CD4-positive, alpha-beta T cell treated with Interferon gamma for 1 hour (primary cell): ENCODE data around the gene KRT7.
"Not testable (repeated sequence)": the region's sequence is repeated elsewhere in the genome, so short reads cannot be mapped to it uniquely, and the experiment has no call there.

ENCODE experiments used
- DNase-seq: peaks from one replicate; pipeline ENCODE4 v3.0.0-alpha.2; 2020

Gene KRT7

DNA sequence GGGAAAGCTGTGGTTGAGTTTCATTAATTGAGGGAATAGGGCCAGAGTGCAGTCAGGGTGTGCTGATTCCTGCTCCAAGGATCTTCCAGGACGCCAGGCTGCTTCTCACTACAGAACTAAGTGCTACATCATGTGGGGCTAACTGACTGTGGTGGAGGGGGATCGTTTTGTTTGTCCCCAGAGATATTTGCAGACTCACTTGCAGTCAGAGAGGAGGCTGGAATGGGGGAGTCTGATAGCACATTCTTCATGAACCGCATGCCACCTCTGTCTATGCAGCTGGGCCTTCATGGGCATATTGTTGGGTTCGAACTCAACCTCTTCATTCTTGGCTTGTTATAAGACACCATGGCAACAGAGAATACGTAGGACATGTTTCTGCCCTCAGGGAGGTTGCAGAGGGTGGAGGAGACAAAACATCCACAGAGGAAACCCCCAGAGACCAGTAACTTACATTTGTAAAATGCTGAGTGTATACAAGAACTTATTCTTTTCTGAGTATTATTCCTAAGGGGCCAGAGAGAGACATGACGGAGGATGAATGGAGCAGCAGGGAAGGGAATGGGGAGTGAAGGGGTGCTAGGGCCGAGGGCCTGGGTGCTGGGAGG, 13.0 kb downstream of the KRT7 start:
- no peak for DNase-seq

DNA sequence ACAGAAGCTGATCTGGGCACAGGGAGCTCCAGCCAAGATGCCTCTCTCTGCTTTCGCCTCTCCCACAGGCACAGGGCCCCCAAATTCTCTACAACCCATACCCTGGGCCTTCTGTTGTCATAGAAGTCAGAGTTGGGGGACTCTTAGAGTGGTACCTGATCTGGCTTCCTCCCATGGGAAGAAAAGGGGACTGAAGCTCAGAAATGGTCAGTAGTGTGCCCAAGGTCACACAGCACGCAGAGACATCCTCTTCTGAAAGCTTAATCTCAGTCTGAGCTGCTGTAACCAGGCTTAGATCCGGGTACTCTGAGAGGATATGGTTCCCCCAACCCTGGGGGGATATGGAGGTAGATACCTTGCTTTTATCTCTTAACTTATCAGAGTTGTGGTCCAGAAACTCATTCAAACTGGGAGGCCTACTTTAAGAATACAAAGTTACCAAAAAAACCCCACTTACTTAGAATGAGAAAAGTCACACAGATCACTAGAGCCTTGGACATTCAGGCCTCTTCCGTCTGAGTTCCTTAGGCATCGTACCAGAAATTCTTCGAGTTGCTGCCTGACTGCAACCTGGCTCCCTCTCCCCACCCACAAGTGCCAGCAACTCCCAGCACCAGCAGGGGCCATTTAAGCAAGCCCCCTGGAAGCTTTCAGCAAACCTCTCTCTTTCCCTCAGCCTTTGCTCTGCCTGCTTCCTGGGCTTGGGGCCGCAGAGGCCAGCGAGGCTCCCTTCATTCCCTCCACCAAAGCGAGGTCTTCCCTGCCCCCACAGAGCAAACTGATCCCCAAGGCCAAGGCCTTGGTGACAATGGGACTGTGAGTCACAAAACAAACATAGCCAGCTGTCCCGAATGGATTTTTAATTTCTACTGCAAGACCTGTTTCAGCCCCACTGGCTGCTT, 13.9 kb downstream of the KRT7 start:
- no peak for DNase-seq

DNA sequence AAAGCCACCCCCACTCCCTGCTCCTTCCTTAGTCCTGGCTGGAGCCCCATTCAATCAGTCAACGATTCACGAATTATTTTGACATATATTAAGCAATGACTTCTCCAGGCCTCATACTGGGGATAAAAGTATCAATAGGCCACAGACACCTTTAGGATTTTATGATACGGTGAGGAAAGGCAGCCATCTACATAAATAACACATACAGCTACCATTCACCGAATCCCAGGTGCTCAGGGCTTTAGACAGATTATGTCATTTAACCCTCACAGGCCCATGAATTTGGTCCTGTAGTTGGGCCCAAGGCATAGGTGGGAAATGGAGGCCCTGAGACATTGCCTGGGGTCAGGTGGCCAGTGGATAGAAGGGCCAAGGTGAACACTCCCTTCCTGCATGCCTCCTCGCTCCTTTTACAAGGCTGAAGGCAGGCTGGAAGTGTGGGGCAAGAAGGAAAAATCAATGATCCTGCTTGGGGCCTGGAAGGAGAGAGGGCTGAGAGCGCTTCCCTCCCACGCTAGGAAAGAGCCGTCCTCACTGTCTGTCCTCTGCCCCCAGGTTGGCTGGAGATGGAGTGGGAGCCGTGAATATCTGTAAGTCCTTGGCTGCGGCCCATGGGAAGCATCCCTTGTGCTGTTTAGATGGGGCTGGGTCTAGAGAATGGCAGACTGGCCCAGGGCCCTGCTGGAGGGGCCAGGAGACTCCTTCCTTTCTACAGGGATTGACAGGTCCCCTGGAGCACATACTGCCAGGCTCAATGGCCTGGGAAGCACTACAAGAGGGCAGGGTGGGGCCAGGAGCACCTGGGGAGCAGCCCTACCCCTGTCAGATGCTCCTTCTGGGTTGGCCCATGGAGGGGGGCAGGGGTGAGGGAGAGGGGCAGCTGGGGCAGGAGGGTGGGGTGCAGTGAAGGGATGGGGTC, 14.8 kb downstream of the KRT7 start:
- no peak for DNase-seq

DNA sequence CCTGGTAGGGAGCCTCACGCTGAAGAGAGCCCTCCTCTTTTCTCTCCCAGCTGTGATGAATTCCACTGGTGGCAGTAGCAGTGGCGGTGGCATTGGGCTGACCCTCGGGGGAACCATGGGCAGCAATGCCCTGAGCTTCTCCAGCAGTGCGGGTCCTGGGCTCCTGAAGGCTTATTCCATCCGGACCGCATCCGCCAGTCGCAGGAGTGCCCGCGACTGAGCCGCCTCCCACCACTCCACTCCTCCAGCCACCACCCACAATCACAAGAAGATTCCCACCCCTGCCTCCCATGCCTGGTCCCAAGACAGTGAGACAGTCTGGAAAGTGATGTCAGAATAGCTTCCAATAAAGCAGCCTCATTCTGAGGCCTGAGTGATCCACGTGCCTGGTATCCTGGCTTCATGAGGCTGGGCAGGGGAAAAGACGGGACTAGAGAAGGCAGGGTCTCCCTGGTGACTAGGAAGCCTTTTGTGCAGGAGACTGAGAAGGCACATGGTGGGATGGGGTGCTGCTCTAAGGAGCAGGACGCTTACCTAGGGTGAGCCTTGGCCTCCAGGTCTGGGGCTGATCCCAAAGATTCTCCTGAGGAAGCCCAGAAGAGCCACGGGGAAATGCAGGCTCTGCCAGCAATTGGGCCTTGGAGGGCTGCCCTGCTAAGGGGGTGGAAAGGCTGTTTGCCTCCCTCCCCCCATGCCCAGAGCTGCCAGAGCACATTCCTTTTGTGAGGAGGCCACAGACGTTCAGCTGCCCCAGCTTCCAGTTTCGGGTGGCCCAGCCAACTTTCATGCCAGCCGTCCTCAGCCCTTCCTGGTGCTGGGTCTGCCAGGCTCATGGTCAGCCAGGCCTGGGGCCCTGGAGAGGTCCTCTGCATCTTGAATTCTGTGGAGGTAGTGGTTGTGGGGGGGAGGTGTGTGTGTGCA, 15.8 kb downstream of the KRT7 start:
- DNase-seq: no peak

DNA sequence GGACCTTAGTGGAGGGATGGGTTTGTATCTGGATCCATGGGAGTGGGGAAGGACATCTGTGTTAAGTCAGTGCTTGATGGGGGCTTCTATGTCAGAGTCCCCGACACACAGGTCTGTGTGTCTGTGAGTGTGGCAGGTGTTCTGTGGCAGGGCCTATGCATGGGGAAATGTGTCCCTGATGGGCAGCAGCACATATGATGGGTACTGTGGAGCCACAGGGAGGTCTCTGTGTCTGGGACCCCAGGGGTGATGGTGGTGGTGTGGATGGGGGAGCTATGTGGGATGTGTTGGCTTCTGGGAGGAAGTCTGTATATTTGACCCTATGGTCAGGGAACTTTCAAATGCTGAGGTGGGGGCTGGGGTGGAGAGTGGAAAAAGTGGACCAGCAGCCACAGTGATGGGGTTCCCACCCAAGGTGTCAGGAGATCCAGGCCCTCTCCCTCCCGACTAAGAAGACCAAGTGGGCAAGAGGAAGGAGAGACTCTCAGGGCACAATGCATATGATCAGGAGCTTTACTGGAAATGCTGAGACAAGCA, 16.5 kb downstream of the KRT7 start:
- no peak for DNase-seq

DNA sequence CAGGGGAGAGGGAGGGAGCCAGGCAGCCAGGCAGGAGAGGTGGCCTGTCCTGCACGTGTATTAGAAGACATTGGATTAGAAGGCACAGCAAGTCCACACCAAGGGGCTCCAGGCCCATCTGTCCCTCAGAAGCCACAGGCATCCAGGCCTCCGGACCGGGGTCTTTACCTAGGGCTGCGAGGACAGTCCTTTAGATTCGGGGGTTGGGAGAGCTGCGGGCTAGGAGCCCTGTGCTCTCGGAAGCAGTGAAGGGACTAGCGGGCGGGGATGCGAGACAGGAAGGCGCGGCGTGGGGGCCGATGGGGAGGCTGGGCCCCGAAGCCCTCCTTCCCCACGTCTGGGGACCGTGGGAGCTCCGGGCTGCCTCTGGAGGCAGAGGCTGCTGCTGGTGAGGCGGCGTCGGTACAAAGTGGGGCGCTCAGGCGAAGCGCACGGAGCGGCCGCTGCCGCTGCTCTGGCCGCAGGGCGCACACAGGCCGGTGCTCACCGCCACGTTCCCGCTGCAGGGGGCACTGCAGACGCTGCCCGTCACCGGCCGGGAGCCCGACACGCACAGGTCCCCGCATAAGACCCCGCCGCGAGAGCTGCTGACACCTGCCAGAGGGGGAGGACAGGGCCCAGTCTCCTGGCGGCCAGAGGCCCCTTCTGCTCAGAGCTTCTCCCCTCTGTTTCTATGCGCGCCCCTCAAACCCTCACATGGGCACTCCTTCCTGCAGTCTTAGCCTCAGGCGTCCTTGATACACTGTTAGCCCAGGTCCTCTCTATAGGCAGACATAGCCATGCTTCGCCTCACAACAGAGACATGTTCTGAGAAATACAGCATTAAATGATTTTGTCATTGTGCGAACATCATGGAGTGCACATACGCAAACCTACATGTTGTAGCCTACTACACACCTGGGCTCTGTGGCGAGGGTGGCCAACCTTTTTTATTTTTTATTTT, 17.3 kb downstream of the KRT7 start:
- DNase-seq: no peak

DNA sequence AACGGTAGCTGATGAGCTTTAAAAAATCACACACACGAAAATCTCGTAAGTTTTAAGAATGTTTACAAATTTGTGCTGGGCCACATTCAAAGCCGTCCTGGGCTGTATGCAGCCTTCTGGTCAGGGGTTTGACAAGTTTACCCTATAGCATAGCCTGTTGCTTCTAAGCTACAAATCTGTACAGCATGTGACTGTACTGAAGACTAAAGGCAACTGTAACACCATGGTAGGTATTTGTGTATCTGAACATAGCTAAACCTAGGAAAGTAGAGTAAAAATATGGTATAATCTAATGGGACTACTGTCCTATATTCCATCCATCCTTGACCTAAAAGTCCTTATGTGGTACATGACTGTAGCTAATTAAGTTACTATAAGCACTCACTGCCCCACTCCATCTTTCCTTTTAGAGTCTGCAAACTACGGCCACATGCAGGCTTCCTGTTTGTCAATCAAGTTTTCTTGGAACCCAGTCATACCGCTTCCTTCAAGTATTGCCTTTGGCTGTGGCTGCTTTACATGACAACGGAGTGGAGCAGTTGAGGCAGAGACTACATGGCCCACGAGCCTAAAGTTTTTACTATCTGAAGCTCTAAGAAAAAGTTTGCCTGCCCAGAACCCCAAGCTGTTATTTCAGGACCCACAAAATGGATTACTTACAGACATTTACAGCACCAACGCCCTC, 18.5 kb downstream of the KRT7 start:
- no peak for DNase-seq

DNA sequence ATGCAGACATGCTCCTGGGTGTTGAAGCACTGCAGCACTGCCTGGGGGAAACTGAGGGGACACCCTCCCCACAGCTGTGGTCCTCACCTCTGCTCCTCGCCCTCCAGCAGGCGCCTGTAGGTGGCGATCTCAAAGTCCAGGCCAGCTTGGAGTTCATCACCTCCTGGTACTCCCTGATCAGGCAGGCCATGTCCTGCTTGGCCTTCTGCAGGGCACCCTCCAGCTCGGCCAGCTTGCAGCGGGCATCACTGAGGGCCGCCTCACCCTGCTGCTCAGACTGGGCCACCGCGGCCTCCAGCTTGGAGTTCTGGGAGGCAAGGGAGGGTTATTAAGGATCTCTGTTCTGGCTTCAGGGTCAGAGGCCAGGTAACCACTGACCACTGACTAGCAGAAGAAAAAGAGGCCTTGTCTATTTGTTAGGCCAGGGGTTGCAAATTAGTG, 19.2 kb downstream of the KRT7 start:
- DNase-seq: not testable (repeated sequence)

DNA sequence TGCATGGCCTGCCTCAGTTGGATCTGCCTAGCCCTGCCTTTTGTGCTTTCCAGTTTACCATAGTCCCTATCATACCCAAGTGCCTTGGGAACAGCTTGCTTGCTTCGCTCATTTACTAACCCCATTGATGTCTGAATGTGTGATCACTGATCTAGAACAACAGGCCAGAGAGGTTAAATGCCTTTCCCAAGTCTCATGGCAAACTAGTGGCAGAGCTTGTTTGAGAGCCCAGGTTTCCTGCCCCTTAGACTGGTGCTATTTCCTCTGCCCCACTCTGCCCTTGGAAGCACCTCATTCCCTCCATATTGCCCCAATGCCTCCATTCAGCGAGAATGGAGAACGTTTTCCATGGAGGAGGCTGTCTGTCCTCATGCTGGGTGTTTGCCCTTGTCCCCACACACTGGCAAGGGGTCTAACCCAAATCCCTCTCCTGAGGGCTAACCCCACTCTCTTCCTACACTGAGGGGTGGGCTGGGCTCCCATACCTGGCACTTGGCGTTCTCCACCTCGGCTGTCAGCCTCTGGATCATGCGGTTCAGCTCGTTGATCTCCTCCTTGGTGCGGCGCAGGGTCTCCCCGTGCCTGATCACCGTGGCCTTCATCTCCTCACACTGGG, 19.8 kb downstream of the KRT7 start:
- no peak for DNase-seq

DNA sequence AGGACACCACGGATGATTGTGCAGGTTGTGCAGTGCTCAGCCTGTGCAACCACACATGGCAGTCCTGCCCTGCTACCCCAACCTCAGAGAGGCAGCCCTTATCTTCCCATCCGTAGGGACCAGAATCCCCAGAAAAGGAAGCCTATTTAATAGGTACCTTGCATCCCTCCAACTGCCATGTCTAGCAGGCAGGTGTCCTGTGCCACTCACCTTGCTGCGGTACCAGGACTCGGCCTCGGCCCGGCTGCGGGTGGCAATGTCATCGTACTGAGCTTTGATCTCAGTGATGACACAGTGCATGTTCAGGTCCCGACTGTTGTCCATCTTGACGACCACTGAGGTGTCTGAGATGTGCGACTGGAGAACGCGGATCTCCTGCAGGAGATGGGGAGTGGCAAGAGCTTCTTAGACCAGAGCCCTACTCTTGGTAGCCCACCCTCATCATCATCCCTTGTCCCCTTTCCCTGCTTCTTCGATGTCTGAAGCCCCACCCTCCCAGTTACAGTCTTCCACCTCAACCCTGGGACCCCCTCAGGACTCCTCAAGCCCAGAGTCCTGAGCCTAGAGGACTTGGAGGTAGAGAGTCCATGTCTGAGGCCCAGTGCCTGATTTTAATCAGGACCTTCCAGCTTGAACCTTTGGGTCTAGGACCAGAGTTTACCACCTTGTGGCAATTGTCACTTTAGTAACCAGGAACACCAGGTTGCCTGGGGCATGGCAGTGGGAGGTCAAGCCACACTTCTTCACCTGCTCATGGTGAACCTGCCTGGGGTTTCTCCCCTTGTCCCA, 20.5 kb downstream of the KRT7 start:
- DNase-seq: no peak

DNA sequence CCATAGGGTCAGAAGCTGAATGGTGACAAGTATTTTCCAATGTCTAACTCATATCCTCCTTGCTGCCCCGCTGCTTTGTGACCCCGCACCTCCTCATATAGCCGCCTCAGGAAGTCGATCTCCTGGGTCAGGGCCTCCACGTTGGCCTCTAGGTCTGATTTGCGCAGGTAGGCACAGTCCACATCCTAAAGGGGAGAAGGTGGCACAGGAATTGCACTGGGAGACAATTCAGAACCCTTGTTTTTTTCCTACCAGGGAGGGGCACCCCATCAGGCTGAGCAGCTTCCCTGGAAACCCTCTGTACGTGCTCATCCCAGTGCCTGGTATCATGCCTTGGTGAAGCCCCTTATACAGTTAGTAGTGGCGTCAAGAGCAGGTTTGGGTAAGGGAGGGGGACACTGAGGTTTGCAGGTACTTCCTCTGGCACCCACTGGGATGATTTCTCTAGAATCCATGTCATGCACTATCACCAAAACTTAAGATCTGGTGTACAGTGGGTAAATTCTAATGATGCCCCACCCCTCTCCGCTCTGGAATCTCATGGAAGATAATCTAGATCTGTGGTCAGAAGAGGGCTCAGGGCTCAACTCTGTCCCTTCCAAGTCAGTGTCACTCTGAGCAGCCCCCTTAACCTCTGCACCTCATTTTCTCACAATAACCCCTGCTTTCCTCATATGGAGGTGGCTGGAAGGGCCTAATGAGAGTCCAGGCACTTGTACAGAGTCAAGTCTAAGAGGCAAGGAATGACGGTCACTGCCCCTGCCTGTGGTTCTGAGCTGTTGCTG, 21.3 kb downstream of the KRT7 start:
- no peak for DNase-seq

DNA sequence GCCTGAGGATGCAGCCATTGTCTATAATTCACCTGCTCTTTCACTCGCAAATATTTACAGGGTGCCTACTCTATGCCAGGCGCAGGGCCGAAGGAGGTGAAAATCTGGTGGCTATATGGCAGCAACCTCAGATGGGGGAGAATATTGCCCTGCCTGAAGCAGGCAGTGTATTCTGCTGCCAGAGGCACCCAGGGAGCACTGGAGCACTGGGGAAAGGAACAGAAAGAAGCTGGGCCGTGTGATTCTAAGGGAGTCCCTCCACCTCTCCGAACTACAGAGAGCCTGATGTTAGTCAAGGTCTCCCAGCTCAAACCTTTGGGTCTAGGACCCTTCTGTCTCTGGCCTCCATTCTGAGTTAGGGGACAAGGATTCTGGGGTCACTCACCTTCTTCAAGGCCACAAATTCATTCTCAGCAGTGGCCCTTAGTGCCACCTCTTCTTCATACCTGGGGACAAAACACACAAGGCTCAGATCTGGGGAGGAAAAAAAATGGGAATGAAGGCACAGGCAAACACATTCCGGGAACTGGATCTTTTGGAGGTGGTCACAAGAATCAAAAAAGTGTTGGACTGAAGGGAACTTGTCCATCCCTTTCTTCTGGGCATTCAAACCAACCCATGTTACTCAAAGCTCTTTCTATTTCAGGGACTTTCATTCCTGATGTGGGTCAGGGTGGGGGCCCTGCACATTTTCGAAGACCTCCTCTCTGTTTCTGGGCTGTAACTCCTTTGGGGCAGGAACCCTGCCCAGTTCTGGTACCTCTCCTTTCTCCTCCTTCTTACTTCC, 22.1 kb downstream of the KRT7 start:
- no peak for DNase-seq

DNA sequence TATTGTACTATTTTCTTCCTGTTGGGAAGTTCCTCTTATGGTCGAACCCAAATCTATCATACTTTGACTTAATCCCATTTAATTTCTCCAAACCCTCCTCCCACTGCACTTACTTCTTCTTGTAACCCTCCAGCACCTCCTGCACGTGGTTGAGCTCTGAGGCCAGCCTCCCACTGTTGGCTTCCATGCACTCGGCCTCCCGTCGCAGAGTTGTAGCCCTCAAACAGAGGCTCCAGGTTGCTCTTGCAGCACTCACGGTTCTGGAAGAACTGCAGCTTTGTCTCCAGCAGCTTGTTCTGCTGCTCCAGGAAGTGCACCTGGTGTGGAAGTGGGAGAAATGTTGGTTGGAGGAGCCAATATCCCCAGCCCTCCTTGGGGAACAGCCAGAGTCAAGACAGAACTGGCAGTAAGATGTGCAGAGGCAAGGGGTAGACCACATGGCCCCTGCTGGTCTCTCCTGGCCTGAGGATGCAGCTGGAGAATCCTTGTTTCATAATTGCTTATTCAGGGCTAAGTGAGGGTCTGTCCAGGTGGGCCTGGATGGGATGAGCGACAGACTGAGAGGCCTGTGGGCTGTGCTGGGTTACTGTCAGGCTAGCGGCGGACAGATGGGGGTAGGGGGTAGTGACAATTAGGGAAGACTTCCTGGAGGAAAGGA, 23.0 kb downstream of the KRT7 start:
- no peak for DNase-seq

DNA sequence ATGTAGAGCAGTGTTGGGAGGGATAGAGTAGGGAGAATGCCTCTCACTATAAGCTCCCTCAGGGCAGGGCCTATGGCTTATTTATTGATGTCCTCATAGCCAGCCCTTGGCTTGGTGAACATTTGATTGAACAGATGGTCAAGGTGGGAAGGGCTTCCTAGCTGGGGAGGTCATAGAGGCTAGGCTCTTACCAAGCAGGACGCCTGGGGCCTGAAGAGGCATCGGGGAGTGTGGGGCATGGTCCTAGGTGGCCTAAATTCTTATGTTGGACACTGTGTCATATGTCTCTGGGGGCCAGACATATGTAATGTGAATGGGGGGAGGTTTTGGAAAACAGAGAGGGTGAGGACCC, 23.5 kb downstream of the KRT7 start:
- no peak for DNase-seq

DNA sequence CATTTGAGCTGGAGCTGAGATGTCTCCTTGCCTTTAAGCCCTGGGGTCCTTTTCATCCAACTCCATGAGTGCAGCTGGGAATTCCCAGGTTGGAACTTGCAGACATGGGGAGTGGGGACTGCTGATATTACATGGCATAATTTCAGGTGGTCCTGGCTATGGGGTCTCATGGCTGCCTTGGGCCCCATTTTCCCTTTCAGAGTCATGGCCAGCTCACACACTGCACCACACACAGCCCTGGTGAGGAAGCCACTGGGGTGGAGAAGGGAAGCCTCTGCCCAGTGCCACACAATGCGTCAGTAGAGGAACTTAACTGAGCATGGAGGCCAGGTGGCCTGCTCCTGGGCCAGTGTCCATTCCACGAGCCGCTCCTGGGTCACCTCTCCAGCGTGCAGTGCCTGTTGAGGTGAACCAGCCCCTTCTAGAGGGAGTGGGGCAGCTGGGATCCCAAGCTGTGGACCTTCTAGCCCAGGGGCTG, 24.1 kb downstream of the KRT7 start:
- no peak for DNase-seq

DNA sequence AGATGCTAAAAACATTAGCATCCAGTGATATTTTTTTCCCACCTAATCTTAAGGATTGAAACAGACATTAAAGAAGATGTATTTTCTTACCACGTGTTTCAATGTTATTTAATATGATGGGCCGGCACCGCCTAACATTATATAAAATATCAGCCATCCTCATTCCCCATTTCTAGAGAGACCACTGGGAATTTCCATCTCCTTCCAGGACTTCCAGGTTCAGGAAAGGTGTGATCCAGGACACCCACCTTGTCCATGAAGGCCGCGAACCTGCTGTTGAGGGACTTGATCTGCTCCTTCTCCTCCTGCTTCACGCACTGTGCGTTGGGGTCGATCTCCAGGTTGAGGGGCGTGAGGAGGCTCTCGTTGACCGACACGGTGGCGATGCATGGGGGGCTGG, 24.9 kb downstream of the KRT7 start:
- not testable (repeated sequence) for DNase-seq
